Spleen (tissue), 11 donors: ENCODE measurements around the gene CARHSP1. TPM values are rescaled to one million over a fixed set of nuclear protein-coding genes. Genes with fewer than 3 reads are reported as not detected.
A peak's percentile ranks its signal among the peaks of the same experiment; 100 is the strongest.

Source experiments
- DNase-seq: peaks from one replicate; pipeline ENCODE4 v3.0.0-alpha.2; 2020
- H3K27ac ChIP-seq, 8 donors: fragments of 200-600 bp; sonication (generic) in 7 of 8; 1 replicate in 4 of 8; 2 replicates in 4 of 8; pipeline versions ENCODE4 v1.5.0 to v1.8.0; 2016 to 2021; ENCODE audit warnings: inconsistent platforms in 4 of 8, mild to moderate bottlenecking in 4 of 8, moderate library complexity in 1 of 8
- H3K27me3 ChIP-seq, 7 donors: fragments of 200-600 bp; sonication (generic) in 6 of 7; replicated peaks in 1 of 7; 1 replicate in 4 of 7; 2 replicates in 3 of 7; pipeline versions ENCODE4 v1.5.0 to v1.8.0; 2016 to 2021; ENCODE audit warnings: inconsistent platforms in 3 of 7, mild to moderate bottlenecking in 1 of 7
- H3K36me3 ChIP-seq, 6 donors: fragments of 200-600 bp; sonication (generic) in 5 of 6; 1 replicate in 4 of 6; 2 replicates in 2 of 6; pipeline versions ENCODE4 v1.5.0 to v1.8.0; 2016 to 2021; ENCODE audit warnings: inconsistent platforms in 2 of 6
- H3K4me1 ChIP-seq, 6 donors: fragments of 200-600 bp; sonication (generic) in 5 of 6; 1 replicate in 3 of 6; 2 replicates in 3 of 6; pipeline versions ENCODE4 v1.5.0 to v1.8.0; 2016 to 2021; ENCODE audit warnings: inconsistent platforms in 3 of 6
- H3K4me3 ChIP-seq, 8 donors: fragments of 200-600 bp; sonication (generic) in 7 of 8; 1 replicate in 4 of 8; 2 replicates in 4 of 8; pipeline versions ENCODE4 v1.5.0 to v1.8.0; 2016 to 2021; ENCODE audit warnings: inconsistent platforms in 4 of 8, mild to moderate bottlenecking in 4 of 8, moderate library complexity in 2 of 8
- H3K9me3 ChIP-seq, 8 donors: fragments of 200-600 bp; sonication (generic) in 7 of 8; 1 replicate in 4 of 8; 2 replicates in 4 of 8; pipeline versions ENCODE4 v1.5.0 to v1.8.0; 2016 to 2021; ENCODE audit warnings: inconsistent platforms in 4 of 8
- POLR2A ChIP-seq, 3 donors: fragments of 450-650 bp; IDR thresholded peaks; one replicate each; pipeline ENCODE4 v1.5.1; 2017; ENCODE audit warnings: antibody characterized with exemption in 3 of 3, mild to moderate bottlenecking in 1 of 3
- POLR2AphosphoS5 ChIP-seq, 3 donors: sonication (generic); formaldehyde crosslinking; IDR thresholded peaks; one replicate each; pipeline ENCODE4 v1.5.1; 2017; ENCODE audit warnings: antibody characterized with exemption in 3 of 3
- WGBS, 5 donors: extraction: QIAGEN DNeasy Blood & Tissue Kit in 3 of 5; methylation state at CpG; one replicate each; pipeline versions ENCODE4 v1.1.5 to v1.1.7; 2013 to 2018; 5-methylcytosine and 5-hydroxymethylcytosine counted together
- intact Hi-C: fragments of 100-400 bp; cut with DNase I; formaldehyde crosslinking; loops from one replicate; pipeline ENCODE4 v1.15.0; 2023; ENCODE audit warnings: low total_unique reads
- polyA plus RNA-seq, 3 donors: library from polyadenylated mRNA; stranded (reverse); fragments of 200-250 nt; gene quantifications; one replicate each; pipeline ENCODE4 v1.2.1, GENCODE V29; 2013
- total RNA-seq, 7 donors: library from RNA; depleted of rRNA in 3 of 7; stranded (reverse); fragments of >200 nt in 3 of 7; fragmentation: NEBNext Ultra II Directional in 4 of 7; extraction: Animal tissue kit (Norgen Biotek cat#: 25700) in 4 of 7; gene quantifications; one replicate each; pipeline versions ENCODE4 v1.1.0 to v1.2.1, GENCODE V29; 2016 to 2021
- TF ChIP-seq, protein P1 (sequence below), 11 experiments: fragments of 200-600 bp in 7 of 11; fragments of 450-650 bp in 4 of 11; sonication (generic) in 4 of 11; IDR thresholded peaks in 8 of 11; conservative IDR thresholded peaks in 3 of 11; 1 replicate in 7 of 11; 2 replicates in 4 of 11; pipeline versions ENCODE4 v1.4.0 to v1.8.0; 2016 to 2021; ENCODE audit warnings: antibody characterized with exemption in 11 of 11, inconsistent platforms in 4 of 11, mild to moderate bottlenecking in 1 of 11
- donor health status: healthy with polysubstance abuse.
- donor health status: DM: no; HTN: no; CAD: no; lungs with moderate emphysema.
- donor health status: DM: no; HTN: no; CAD: no.
- donor health status: Bipolar disorder and iron deficiency.
- donor health status: healthy.
- donor health status: DM: no; HTN: no; CAD: no.
- donor health status: DM: yes; HTN: yes; CAD: no.

Gene CARHSP1
- total and polyA plus RNA-seq, 10 donors, result 42.6 to 98.0 (median 55.7) TPM

DNA sequence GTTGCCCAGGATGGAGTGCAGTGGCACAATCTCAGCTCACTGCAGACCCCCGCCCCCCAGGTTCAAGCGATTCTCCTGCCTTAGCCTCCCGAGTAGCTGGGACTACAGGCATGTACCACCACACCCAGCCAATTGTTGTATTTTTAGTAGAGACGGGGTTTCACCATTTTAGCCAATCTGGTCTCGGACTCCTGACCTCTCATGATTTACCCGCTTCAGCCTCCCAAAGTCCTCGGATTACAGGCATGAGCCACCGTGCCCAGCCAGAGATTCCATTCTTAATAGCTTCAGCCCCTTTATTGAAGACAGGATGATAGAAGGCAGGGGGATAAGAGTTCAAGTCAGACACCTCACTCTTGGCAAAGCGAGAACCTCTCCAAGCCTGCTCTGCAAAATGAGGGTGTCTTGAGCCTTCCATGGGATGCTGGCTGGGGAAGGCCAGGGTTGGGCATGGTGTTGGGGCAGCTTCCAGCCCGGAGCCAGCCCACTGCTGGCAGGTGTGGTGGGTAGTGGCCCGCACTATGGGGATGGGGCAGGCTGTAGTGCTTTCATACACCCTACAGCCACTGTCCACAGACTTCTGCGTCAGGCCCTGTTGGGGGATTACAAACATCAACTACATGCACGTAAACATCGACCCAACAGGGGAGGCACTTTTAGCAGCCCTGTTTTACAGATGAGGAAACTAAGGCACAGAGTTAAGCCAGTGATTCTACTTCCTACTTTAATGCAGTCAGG, 3.5 kb downstream of the CARHSP1 start:
- no peak overlapping the region for H3K4me3 ChIP-seq

DNA sequence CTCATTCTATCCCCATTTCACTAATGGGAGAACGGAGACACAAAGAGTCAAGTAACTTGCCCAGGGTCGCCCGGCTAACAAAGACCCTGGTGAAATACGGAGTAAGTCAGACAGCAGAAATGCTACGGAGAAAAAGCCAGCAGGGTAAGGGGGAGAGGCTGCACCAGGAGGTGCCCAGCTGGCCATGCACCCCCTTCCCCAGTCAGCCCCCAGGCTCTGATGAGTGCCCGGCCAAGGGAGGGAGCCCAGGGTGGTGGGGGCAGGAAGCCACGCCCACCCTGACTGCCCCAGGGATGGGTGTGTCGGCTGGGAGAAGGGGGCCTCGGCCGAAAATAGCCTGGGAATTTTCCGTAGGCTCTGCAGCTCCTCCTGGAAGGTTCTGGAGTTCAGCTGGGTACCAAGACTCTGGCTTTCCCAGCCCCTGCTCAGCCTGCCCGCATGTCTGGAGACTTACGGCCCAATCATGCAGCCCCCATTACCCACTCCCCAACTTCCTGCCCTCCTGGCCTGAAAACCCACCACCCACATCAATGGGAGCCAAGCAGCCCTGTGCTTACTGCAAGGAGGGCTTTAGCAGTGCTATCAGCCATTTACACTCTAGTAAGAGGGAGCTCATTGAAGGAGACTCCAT, 4.2 kb downstream of the CARHSP1 start:
- Histone ChIP-seq H3K4me1 (peaks cover 27 to 92% (median 75%) of the 10 kb centered on the region in 6 donors), H3K36me3 (peaks cover 0 to 7% (median 0%) of the 10 kb centered on the region in 6 donors), H3K27ac (peak overlapping the region in 6 of 8 donors; percentile 19 to 94 (median 37)), H3K4me3 (no peak overlapping the region), H3K27me3 (no peaks in the 10 kb centered on the region), H3K9me3 (no peaks in the 10 kb centered on the region)
- intact Hi-C loops, result loop anchor here (5.0 kb wide), 2 partner anchors 67 to 187 kb away; partner anchors contain the start of genes PMM2 and TMEM186
- 57 to 79% (median 68%) methylated on average over 9 to 13 of the region's 13 CpGs for WGBS, 5 donors
- DNase-seq, result no peak
- TF ChIP-seq POLR2A (IDR thresholded peaks at IDR 0.05) (no peak), POLR2AphosphoS5 (IDR thresholded peaks at IDR 0.05) (peak in 1 of 3 donors; percentile 51)
- TF ChIP-seq, protein P1, sequence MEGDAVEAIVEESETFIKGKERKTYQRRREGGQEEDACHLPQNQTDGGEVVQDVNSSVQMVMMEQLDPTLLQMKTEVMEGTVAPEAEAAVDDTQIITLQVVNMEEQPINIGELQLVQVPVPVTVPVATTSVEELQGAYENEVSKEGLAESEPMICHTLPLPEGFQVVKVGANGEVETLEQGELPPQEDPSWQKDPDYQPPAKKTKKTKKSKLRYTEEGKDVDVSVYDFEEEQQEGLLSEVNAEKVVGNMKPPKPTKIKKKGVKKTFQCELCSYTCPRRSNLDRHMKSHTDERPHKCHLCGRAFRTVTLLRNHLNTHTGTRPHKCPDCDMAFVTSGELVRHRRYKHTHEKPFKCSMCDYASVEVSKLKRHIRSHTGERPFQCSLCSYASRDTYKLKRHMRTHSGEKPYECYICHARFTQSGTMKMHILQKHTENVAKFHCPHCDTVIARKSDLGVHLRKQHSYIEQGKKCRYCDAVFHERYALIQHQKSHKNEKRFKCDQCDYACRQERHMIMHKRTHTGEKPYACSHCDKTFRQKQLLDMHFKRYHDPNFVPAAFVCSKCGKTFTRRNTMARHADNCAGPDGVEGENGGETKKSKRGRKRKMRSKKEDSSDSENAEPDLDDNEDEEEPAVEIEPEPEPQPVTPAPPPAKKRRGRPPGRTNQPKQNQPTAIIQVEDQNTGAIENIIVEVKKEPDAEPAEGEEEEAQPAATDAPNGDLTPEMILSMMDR (IDR thresholded peaks at IDR 0.05 in 8 of 11, conservative IDR thresholded peaks at IDR 0.05 in 3 of 11), result no peak

More for the DNA sequence above, 3.5 kb downstream of the CARHSP1 start:
- no peak for DNase-seq
- WGBS, 5 donors, result 89 to 94% (median 92%) methylated on average over 12 to 14 of the region's 14 CpGs
- TF ChIP-seq, protein P1 (IDR thresholded peaks at IDR 0.05 in 8 of 11, conservative IDR thresholded peaks at IDR 0.05 in 3 of 11), result no peak
- TF ChIP-seq POLR2A (IDR thresholded peaks at IDR 0.05), result no peak
- TF ChIP-seq POLR2AphosphoS5 (IDR thresholded peaks at IDR 0.05), result no peak
- Histone ChIP-seq H3K36me3 (no peaks in the 10 kb centered on the region), H3K4me1 (peaks cover 27 to 92% (median 79%) of the 10 kb centered on the region in 6 donors), H3K27me3 (no peaks in the 10 kb centered on the region), H3K27ac (peak overlapping the region in 6 of 8 donors; percentile 19 to 94 (median 63)), H3K9me3 (no peaks in the 10 kb centered on the region)
- intact Hi-C loops, result loop anchor here (5.0 kb wide), 2 partner anchors 68 to 188 kb away; partner anchors contain the start of genes PMM2 and TMEM186

DNA sequence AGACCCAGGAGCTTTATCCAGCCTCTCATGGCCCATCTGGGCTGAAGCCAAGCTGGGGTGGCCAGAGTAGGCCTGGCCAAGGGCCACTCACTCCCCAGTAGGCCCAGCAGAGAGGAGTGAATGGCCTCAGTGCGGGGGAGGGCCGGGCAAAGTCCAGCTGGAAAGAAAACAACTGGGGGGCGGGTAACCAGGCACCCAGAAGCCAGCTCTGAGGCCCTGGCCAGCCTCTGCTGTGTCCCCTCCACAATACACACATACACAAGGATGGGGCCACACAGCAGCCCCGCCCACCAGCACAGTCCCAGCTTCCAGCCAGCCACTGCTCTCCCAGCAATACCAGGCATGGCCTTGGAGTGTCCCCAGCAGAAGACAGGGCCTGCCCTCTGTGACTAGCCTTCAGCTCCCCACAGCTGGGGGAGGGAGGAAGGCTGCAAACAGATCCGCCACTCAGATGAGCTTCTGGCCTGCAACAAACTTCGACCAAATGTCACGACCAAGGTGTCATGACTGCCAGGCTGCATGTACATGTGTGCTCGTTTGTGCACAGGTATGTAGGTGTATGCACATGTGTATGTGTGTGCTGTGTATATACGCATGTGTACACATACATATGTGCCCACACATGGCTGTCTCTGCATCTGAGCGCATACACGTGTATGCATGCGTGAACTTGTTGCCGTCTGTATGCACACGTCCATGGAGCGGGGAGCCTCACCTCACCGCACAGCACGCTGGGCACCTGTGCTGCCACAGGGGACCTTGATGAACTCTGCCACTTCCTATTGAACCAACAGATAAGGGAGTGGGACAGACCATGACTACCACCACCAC, 5.0 kb downstream of the CARHSP1 start:
- Histone ChIP-seq H3K4me3 (no peak overlapping the region), H3K27me3 (no peaks in the 10 kb centered on the region), H3K4me1 (peaks cover 24 to 95% (median 68%) of the 10 kb centered on the region in 6 donors), H3K36me3 (peaks cover 0 to 15% (median 2%) of the 10 kb centered on the region in 6 donors), H3K27ac (peak overlapping the region in 5 of 8 donors; percentile 19 to 94 (median 57)), H3K9me3 (no peaks in the 10 kb centered on the region)
- 66 to 76% (median 74%) methylated on average over 15 to 17 of the region's 17 CpGs for WGBS, 5 donors
- intact Hi-C loops, result no loop called here
- TF ChIP-seq POLR2AphosphoS5 (IDR thresholded peaks at IDR 0.05) (peak; percentile 41 to 76 (median 71)), POLR2A (IDR thresholded peaks at IDR 0.05) (no peak)
- TF ChIP-seq, protein P1 (IDR thresholded peaks at IDR 0.05 in 8 of 11, conservative IDR thresholded peaks at IDR 0.05 in 3 of 11), result peak in 1 of 11 experiments; percentile 32
- no peak for DNase-seq
